ENCODE results near the gene GUSB.

GUSB gene

DNA sequence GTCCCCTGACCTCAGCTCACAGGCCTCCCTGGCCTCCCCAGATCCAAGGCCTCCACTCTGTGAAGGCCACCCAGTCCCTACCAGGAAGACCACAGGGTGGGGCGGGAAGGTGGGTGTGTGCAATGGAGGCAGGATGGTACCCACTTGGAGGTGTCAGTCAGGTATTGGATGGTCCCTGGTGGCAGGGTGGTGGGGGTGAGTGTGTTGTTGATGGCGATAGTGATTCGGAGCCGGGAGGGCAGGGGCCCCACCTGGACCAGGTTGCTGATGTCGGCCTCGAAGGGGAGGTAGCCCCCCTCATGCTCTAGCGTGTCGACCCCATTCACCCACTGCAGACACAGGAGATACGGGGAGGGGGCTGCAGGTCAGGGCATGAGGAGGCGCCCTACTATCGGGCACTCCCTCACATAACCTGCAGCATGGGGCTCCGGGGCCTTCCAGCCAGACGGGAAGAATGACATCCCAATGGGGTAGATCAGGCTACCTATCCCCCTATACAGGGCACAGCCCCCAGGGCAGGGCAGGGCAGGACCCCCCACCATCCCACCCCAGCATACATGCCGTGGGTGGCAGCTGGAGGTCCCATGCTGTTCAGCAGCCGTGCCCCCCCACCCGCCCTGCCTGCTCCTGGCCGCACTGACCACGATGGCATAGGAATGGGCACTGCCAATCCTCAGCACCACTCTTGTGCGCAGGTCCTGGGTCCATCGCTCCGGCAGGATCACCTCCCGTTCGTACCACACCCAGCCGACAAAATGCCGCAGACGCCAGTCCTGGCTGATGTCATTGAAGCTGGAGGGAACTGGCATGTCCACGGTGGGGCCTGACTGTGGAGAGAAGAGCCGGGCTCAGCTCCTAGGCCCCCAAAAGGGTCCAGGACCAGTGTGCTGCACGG, 2.2 kb downstream of the GUSB start:
- H3K4me3 ChIP-seq (ENCODE audit: low read depth, low read length): no peak overlapping the region; the same call in 1 of the 2 replicates
- TF ChIP-seq CTCF (IDR thresholded peaks at IDR 0.05; ENCODE audit: insufficient read depth, low read depth, low read length, missing control alignments): no peak
- DNase-seq (ENCODE audit: low read depth): no peak

- no peak for DNase-seq (ENCODE audit: low read depth)
- no peak overlapping the region for H3K4me3 ChIP-seq (ENCODE audit: low read depth, low read length)
- no peak for TF ChIP-seq CTCF (IDR thresholded peaks at IDR 0.05; ENCODE audit: insufficient read depth, low read depth, low read length, missing control alignments)
Observed at GRCh38 chr7:65978891-65979582, 3.0 kb downstream of the GUSB start.

DNA sequence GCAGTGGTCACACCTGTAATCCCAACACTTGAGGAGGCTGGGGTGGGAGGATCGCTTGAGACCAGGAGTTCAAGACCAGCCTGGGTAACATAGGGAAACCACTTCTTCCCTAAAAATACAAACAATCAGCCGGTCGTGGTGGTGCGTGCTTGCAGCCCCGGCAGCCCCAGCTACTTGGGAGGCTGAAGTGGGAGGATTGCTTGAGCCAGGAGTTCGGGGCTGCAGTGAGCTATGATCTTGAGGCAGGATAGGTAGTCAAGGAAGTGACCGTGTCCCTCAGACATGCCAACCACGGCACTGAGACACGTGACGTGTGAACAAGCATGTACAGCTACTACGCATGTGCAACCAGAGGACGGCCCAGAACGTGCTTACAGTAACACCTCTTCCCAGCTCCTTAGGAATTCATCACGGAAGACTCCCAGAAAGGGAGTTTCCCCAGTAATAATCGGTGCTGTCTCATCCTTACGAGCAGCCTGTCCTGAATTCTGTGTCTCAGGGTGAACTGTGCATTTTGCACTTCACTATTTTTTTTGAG, 5.3 kb downstream of the GUSB start:
- H3K4me3 ChIP-seq (ENCODE audit: low read depth, low read length): no peak overlapping the region
- TF ChIP-seq CTCF (IDR thresholded peaks at IDR 0.05; ENCODE audit: insufficient read depth, low read depth, low read length, missing control alignments): no peak
- DNase-seq (ENCODE audit: low read depth): no peak

GRCh38 chr7:65975814-65976445, 6.1 kb downstream of the GUSB start:
- no peak for TF ChIP-seq CTCF (IDR thresholded peaks at IDR 0.05; ENCODE audit: insufficient read depth, low read depth, low read length, missing control alignments)
- no peak overlapping the region for H3K4me3 ChIP-seq (ENCODE audit: low read depth, low read length)
- no peak for DNase-seq (ENCODE audit: low read depth)

DNA sequence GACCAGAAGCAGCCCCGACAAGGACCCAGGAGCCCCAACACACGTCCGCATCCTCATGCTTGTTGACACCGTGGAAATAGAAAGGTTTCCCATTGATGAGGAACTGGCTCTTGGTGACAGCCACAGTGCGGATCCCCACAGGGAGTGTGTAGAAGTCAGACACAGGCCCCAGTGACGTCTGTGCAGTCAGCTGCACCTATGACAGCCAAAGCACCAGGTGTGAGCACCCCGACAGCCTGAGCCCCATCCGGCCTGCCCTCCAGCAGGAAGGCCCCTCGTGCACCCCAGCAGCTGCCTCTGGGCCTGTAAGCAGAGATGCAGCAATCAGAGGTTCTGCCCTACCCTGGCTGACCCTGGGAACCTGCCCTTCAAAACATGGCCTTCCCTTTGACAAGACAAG, 7.1 kb downstream of the GUSB start:
- no peak for TF ChIP-seq CTCF (IDR thresholded peaks at IDR 0.05; ENCODE audit: insufficient read depth, low read depth, low read length, missing control alignments)
- no peak for DNase-seq (ENCODE audit: low read depth)
- H3K4me3 ChIP-seq (ENCODE audit: low read depth, low read length): no peak overlapping the region

DNA sequence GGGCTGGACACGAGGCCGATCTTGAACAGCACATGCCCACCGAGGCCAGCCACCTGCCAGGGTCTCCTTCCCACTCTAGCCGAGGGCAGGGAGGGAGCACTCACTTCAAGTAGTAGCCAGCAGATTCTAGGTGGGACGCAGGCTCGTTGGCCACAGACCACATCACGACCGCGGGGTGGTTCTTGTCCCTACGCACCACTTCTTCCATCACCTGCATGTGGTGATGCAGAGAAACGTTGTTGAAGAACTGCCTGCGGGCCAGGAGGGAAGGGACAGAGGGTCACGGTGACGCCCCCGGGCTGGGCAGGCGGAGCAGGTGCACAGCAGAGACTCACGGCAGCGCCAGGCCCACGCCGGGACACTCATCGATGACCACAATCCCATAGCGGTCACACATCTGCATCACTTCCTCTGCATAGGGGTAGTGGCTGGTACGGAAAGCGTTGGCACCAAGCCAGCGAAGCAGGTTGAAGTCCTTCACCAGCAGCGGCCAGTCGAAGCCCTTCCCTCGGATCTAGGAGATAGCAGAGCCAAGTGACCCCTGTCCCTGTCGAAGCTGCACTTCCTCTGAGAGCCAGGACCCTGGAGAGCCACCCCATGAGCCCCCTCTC, 7.7 kb downstream of the GUSB start:
- no peak for DNase-seq (ENCODE audit: low read depth)
- TF ChIP-seq CTCF (IDR thresholded peaks at IDR 0.05; ENCODE audit: insufficient read depth, low read depth, low read length, missing control alignments): no peak
- no peak overlapping the region for H3K4me3 ChIP-seq (ENCODE audit: low read depth, low read length)

Data from GM12865 (cell line).